GM23248 (cell line): ENCODE measurements around the gene IVD. TPM values are rescaled to one million over a fixed set of nuclear protein-coding genes. Genes with fewer than 3 reads are reported as not detected.

ENCODE experiments used
- DNase-seq: peaks from one replicate; pipeline ENCODE4 v3.0.0-alpha.2; 2015
- H2AFZ ChIP-seq: fragments of 200-600 bp; sonication (generic); 2 replicates; pipeline ENCODE4 v1.6.1; 2016; ENCODE audit warnings: antibody characterized with exemption
- H3F3A ChIP-seq: fragments of 200-600 bp; sonication (generic); 2 replicates; pipeline ENCODE4 v1.6.1; 2016; ENCODE audit warnings: mild to moderate bottlenecking, antibody characterized with exemption, mixed run types; ENCODE audit not compliant: insufficient read depth
- H3K27ac ChIP-seq: fragments of 200-600 bp; sonication (generic); 2 replicates; pipeline ENCODE4 v1.5.1; 2016; ENCODE audit warnings: mild to moderate bottlenecking
- H3K27me3 ChIP-seq: fragments of 200-600 bp; sonication (generic); replicated peaks from 2 replicates; pipeline ENCODE4 v1.6.1; 2016; ENCODE audit warnings: mild to moderate bottlenecking; ENCODE audit not compliant: insufficient read depth
- H3K36me3 ChIP-seq: fragments of 200-600 bp; sonication (generic); 2 replicates; pipeline ENCODE4 v1.6.1; 2016; ENCODE audit warnings: low read depth, mild to moderate bottlenecking
- H3K4me1 ChIP-seq: fragments of 200-600 bp; sonication (generic); 2 replicates; pipeline ENCODE4 v1.6.1; 2016; ENCODE audit warnings: mild to moderate bottlenecking; ENCODE audit not compliant: insufficient read depth
- H3K4me2 ChIP-seq: fragments of 200-600 bp; sonication (generic); one replicate; pipeline ENCODE4 v1.6.1; 2016; ENCODE audit warnings: mild to moderate bottlenecking; ENCODE audit not compliant: unreplicated experiment
- H3K4me3 ChIP-seq: fragments of 200-600 bp; sonication (generic); 2 replicates; pipeline ENCODE4 v1.5.1; 2016; ENCODE audit warnings: mild to moderate bottlenecking
- H3K79me2 ChIP-seq: fragments of 200-600 bp; sonication (generic); 2 replicates; pipeline ENCODE4 v1.6.1; 2016; ENCODE audit warnings: mild to moderate bottlenecking; ENCODE audit not compliant: insufficient read depth
- H3K9ac ChIP-seq: fragments of 200-600 bp; sonication (generic); 2 replicates; pipeline ENCODE4 v1.6.1; 2016; ENCODE audit warnings: mild to moderate bottlenecking
- H3K9me2 ChIP-seq: fragments of 200-600 bp; sonication (generic); 2 replicates; pipeline ENCODE4 v1.6.1; 2016; ENCODE audit warnings: mixed run types, mild to moderate bottlenecking, moderate library complexity; ENCODE audit not compliant: insufficient read depth
- H3K9me3 ChIP-seq: fragments of 200-600 bp; sonication (generic); one replicate; pipeline ENCODE4 v1.6.1; 2017; ENCODE audit warnings: low read depth
- H4K20me1 ChIP-seq: fragments of 200-600 bp; sonication (generic); 2 replicates; pipeline ENCODE4 v1.6.0; 2016; ENCODE audit not compliant: insufficient read depth
- EZH2 ChIP-seq: fragments of 200-600 bp; sonication (generic); IDR thresholded peaks from 2 replicates; pipeline ENCODE4 v1.6.1; 2018; ENCODE audit warnings: antibody characterized with exemption, mild to moderate bottlenecking; ENCODE audit not compliant: insufficient read depth, poor library complexity, severe bottlenecking
- EZH2phosphoT487 ChIP-seq: fragments of 200-600 bp; sonication (generic); IDR thresholded peaks from 2 replicates; pipeline ENCODE4 v1.6.1; 2018; ENCODE audit warnings: antibody characterized with exemption, moderate library complexity, mild to moderate bottlenecking, low read depth; ENCODE audit not compliant: insufficient read depth
- whole genome bisulfite sequencing, 2 experiments: methylation state at CpG; one replicate each; pipeline ENCODE4 v1.1.6; 2015 to 2017; ENCODE audit warnings: low lambda C conversion rate in 2 of 2, low coverage in 1 of 2; ENCODE audit errors: missing lambda C conversion rate in 2 of 2; 5-methylcytosine and 5-hydroxymethylcytosine counted together
- in situ Hi-C: fragments of 300-500 bp; cut with MboI; formaldehyde crosslinking; loops from 2 replicates; pipeline ENCODE4 v1.15.0; 2020
- polyA plus RNA-seq: library from polyadenylated mRNA; unstranded; fragments of >200 nt; fragmentation: Nextera tagmentation; extraction: Ambion mirVana; gene quantifications from 2 replicates; pipeline ENCODE4 v1.2.1, GENCODE V29; 2016
- total RNA-seq: library from RNA; depleted of rRNA; stranded (reverse); fragments of >200 nt; shearing (Covaris generic); gene quantifications from 2 replicates; pipeline ENCODE4 v1.2.3, GENCODE V29; 2014; rRNA removed

The IVD gene
- 24.4 and 28.2 TPM in 2 replicates for total RNA-seq
- 49.6 and 50.1 TPM in 2 replicates for polyA plus RNA-seq

- in situ Hi-C loops: no loop called here
- DNase-seq: peak; percentile 99
- no peaks in the 10 kb centered on the region; the same call in 1 of the 2 replicates for H3F3A ChIP-seq
- WGBS, 2 experiments: 3% methylated on average over 49 to 51 of the region's 54 CpGs
- peak within 1 kb of the TSS; percentile 90 for H3K4me3 ChIP-seq
- TF ChIP-seq EZH2: no peak
- TF ChIP-seq EZH2phosphoT487: no peak
- H3K79me2 ChIP-seq: peaks cover 22% of the 10 kb centered on the region
- peak within 1 kb of the TSS; percentile 90 for H3K4me2 ChIP-seq
- H3K36me3 ChIP-seq: peaks cover 10% of the 10 kb centered on the region; the same call in 1 of the 2 replicates
- H2AFZ ChIP-seq: peak within 1 kb of the TSS; percentile 96
- peak within 1 kb of the TSS; percentile 89 for H3K9ac ChIP-seq
- peak within 1 kb of the TSS; percentile 43 for H3K27ac ChIP-seq
- H3K9me2 ChIP-seq: no peaks in the 10 kb centered on the region
- H4K20me1 ChIP-seq: no peaks in the 10 kb centered on the region
- peaks cover 16% of the 10 kb centered on the region for H3K4me1 ChIP-seq
- no peaks in the 10 kb centered on the region for H3K9me3 ChIP-seq
- no peaks in the 10 kb centered on the region for H3K27me3 ChIP-seq
Observed at GRCh38 chr15:40405501-40406381, at the start of gene IVD. Gene IVD (plus strand): TSS chr15:40405795. CDS start chr15:40405828, 33 bp downstream.

GRCh38 chr15:40355976-40356585, 49.5 kb upstream of the IVD start:
- no peak for DNase-seq
- Histone ChIP-seq H3K9me2 (no peaks in the 10 kb centered on the region), H4K20me1 (no peaks in the 10 kb centered on the region), H3F3A (no peaks in the 10 kb centered on the region), H3K9ac (no peak overlapping the region), H3K27ac (no peak overlapping the region), H3K4me3 (no peak overlapping the region), H3K4me2 (no peak overlapping the region), H3K79me2 (no peaks in the 10 kb centered on the region), H3K9me3 (no peaks in the 10 kb centered on the region), H2AFZ (no peak overlapping the region), H3K4me1 (no peaks in the 10 kb centered on the region), H3K27me3 (peaks cover 4% of the 10 kb centered on the region; the same call in 1 of the 2 replicates), H3K36me3 (no peaks in the 10 kb centered on the region)
- in situ Hi-C loops: no loop called here
- WGBS, 2 experiments: 70 to 77% methylated on average over 2 to 5 of the region's 5 CpGs
- TF ChIP-seq EZH2phosphoT487 (no peak), EZH2 (no peak)

GRCh38 chr15:40357246-40357645, 48.3 kb upstream of the IVD start:
- Histone ChIP-seq H3K9me3 (no peaks in the 10 kb centered on the region), H3K9ac (no peak overlapping the region), H3K79me2 (no peaks in the 10 kb centered on the region), H3K4me3 (no peak overlapping the region; the same call in 1 of the 2 replicates), H3K27ac (no peak overlapping the region), H3K4me2 (peak overlapping the region; percentile 93), H3F3A (no peaks in the 10 kb centered on the region), H3K27me3 (peaks cover 4% of the 10 kb centered on the region; the same call in 1 of the 2 replicates), H3K36me3 (no peaks in the 10 kb centered on the region), H3K4me1 (no peaks in the 10 kb centered on the region), H4K20me1 (no peaks in the 10 kb centered on the region), H2AFZ (no peak overlapping the region), H3K9me2 (no peaks in the 10 kb centered on the region)
- TF ChIP-seq EZH2phosphoT487 (no peak), EZH2 (no peak)
- 44 to 46% methylated on average over 1 of the region's 1 CpG for WGBS, 2 experiments
- in situ Hi-C loops: no loop called here
- no peak for DNase-seq

GRCh38 chr15:40357723-40358470, 47.7 kb upstream of the IVD start, which contains the start of gene DISP2:
Gene DISP2 (plus strand): TSS chr15:40358219. CDS start chr15:40358322, 103 bp downstream.
- Histone ChIP-seq H3K4me2 (peak within 1 kb of the TSS; percentile 93), H3K9ac (no peak within 1 kb of the TSS), H3K27ac (no peak within 1 kb of the TSS), H3K4me1 (no peaks in the 10 kb centered on the region), H3K79me2 (no peaks in the 10 kb centered on the region), H3K4me3 (peak within 1 kb of the TSS; percentile 77), H2AFZ (peak within 1 kb of the TSS; percentile 93), H3K9me3 (no peaks in the 10 kb centered on the region), H3F3A (no peaks in the 10 kb centered on the region), H3K9me2 (no peaks in the 10 kb centered on the region), H4K20me1 (no peaks in the 10 kb centered on the region), H3K27me3 (peaks cover 4% of the 10 kb centered on the region; the same call in 1 of the 2 replicates), H3K36me3 (no peaks in the 10 kb centered on the region)
- in situ Hi-C loops: no loop called here
- TF ChIP-seq EZH2 (no peak), EZH2phosphoT487 (no peak)
- 5 to 10% methylated on average over 38 to 70 of the region's 82 CpGs for whole genome bisulfite sequencing, 2 experiments
- peak; percentile 93 for DNase-seq
